A673 (cell line): ENCODE data around the gene LRCOL1. TPM values are rescaled to one million over a fixed set of nuclear protein-coding genes. Genes with fewer than 3 reads are reported as not detected.

Source experiments
- BruUV-seq: library from RNA; stranded (reverse); fragments of 400-500 nt; replicated peaks from 2 replicates; lab custom pipeline; 2021; lab: Mats Ljungman, UMichigan
- CTCF ChIA-PET: fragments of 300-600 bp; sonication (Branson Sonifier 250); formaldehyde crosslinking; loops from one replicate; lab custom pipeline; 2022; ENCODE audit warnings: antibody characterized with exemption; lab: Charles Lee
- POLR2A ChIA-PET: fragments of 300-600 bp; sonication (Branson Sonifier 250); formaldehyde crosslinking; loops from one replicate; lab custom pipeline; 2022; ENCODE audit warnings: antibody characterized with exemption; ENCODE audit not compliant: low non-redundant PET; lab: Charles Lee
- DNase-seq: peaks from one replicate; pipeline ENCODE4 v3.0.0-alpha.2; 2015; ENCODE audit warnings: low spot score
- H3K27ac ChIP-seq: fragments of 200-600 bp; sonication (generic); 2 replicates; pipeline ENCODE4 v1.5.1; 2016; ENCODE audit warnings: mixed run types, low read depth, mild to moderate bottlenecking, mixed read lengths, antibody characterized with exemption, low read length; ENCODE audit not compliant: poor library complexity, severe bottlenecking
- H3K27me3 ChIP-seq: fragments of 200-600 bp; sonication (generic); replicated peaks from 2 replicates; pipeline ENCODE4 v1.6.1; 2017; ENCODE audit warnings: mixed run types, low read depth, mild to moderate bottlenecking, mixed read lengths, antibody characterized with exemption, low read length; ENCODE audit not compliant: insufficient read depth, poor library complexity
- H3K36me3 ChIP-seq: fragments of 200-600 bp; sonication (generic); 2 replicates; pipeline ENCODE4 v1.6.1; 2016; ENCODE audit warnings: mixed run types, mild to moderate bottlenecking, mixed read lengths, antibody characterized with exemption, low read length; ENCODE audit not compliant: insufficient read depth, poor library complexity, severe bottlenecking
- H3K4me1 ChIP-seq: fragments of 200-600 bp; sonication (generic); 2 replicates; pipeline ENCODE4 v1.6.1; 2017; ENCODE audit warnings: mixed run types, mild to moderate bottlenecking, mixed read lengths, antibody characterized with exemption, low read length; ENCODE audit not compliant: insufficient read depth, poor library complexity, severe bottlenecking
- H3K4me3 ChIP-seq: fragments of 200-600 bp; sonication (generic); 2 replicates; pipeline ENCODE4 v1.5.1; 2016; ENCODE audit warnings: low read depth, mixed run types, mild to moderate bottlenecking, mixed read lengths, low read length; ENCODE audit not compliant: poor library complexity, severe bottlenecking
- H3K9me3 ChIP-seq: fragments of 200-600 bp; sonication (generic); 2 replicates; pipeline ENCODE4 v1.6.1; 2016; ENCODE audit warnings: mixed run types, low read depth, mild to moderate bottlenecking, mixed read lengths, antibody characterized with exemption, low read length; ENCODE audit not compliant: poor library complexity, severe bottlenecking
- EZH2 ChIP-seq: fragments of 200-600 bp; sonication (generic); IDR thresholded peaks from 2 replicates; pipeline ENCODE4 v1.6.1; 2017; ENCODE audit warnings: borderline replicate concordance, low read depth, mild to moderate bottlenecking, mixed read lengths, antibody characterized with exemption, low read length; ENCODE audit not compliant: poor library complexity, severe bottlenecking
- intact Hi-C: fragments of 100-400 bp; cut with micrococcal nuclease; formaldehyde crosslinking; loops from one replicate; pipeline ENCODE4 v1.10.0; 2022; ENCODE audit not compliant: unreplicated experiment
- total RNA-seq: library from RNA; stranded (reverse); gene quantifications from 2 replicates; pipeline ENCODE4 v1.2.3, GENCODE V29; 2021
- TF ChIP-seq, protein P1 (sequence below): fragments of 300-800, 200-600 bp; sonication (generic); conservative IDR thresholded peaks from 2 replicates; pipeline ENCODE4 v1.5.1; 2017; ENCODE audit warnings: low read depth, mild to moderate bottlenecking, antibody characterized with exemption, low read length, moderate library complexity, mixed read lengths

LRCOL1 gene
- total RNA-seq, 1 experiment from 2014 or later: not detected

DNA sequence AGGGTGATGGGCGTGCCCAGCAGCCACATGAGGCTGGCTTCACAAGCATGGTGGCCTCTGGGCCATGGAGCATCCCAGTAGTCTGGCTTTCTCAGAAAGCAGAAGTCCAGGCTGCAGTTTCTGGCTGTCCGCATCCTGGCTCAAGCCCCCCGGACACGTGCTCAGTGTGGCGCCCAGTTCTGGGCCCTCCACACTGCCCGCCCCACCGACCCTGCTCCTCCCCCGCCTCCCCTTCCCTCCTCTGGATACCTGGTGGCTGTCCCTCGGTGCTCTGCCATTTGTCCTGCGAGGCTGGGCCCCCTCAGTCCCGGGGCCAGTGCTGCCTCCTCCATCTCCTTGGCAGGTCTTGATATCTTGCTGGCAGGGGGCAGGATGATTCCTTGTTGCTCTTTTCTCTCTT lies 31.6 kb downstream of the LRCOL1 start:
- Histone ChIP-seq H3K4me3 (no peak overlapping the region), H3K36me3 (peaks cover 37% of the 10 kb centered on the region), H3K4me1 (no peaks in the 10 kb centered on the region), H3K9me3 (no peaks in the 10 kb centered on the region), H3K27ac (no peak overlapping the region), H3K27me3 (no peaks in the 10 kb centered on the region)
- CTCF ChIA-PET: no interaction called here
- POLR2A ChIA-PET: no interaction called here
- no peak for DNase-seq
- no TSS peak for BruUV-seq
- TF ChIP-seq EZH2: no peak
- TF ChIP-seq, protein P1, sequence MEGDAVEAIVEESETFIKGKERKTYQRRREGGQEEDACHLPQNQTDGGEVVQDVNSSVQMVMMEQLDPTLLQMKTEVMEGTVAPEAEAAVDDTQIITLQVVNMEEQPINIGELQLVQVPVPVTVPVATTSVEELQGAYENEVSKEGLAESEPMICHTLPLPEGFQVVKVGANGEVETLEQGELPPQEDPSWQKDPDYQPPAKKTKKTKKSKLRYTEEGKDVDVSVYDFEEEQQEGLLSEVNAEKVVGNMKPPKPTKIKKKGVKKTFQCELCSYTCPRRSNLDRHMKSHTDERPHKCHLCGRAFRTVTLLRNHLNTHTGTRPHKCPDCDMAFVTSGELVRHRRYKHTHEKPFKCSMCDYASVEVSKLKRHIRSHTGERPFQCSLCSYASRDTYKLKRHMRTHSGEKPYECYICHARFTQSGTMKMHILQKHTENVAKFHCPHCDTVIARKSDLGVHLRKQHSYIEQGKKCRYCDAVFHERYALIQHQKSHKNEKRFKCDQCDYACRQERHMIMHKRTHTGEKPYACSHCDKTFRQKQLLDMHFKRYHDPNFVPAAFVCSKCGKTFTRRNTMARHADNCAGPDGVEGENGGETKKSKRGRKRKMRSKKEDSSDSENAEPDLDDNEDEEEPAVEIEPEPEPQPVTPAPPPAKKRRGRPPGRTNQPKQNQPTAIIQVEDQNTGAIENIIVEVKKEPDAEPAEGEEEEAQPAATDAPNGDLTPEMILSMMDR: no peak
- intact Hi-C loops: no loop called here

DNA sequence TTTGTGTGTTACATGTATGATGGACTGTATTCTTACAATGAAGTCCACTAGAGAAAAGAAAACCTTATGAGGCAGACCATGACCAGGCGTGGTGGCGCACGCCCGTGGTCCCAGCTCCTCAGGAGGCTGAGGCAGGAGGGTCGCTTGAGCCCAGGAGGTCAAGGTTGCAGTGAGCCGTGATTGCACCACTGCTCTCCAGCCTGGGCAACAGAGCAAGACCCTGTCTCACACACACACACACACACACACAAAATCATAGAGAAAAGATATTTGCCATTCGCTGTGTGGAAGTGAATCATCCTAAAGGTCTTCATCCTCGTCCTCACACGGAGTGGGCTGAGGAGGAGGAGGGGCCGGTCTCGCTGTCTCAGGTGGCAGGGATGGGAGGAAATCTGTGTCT lies 32.3 kb downstream of the LRCOL1 start:
- BruUV-seq: no TSS peak
- Histone ChIP-seq H3K27ac (no peak overlapping the region), H3K4me1 (no peaks in the 10 kb centered on the region), H3K36me3 (peaks cover 42% of the 10 kb centered on the region), H3K4me3 (no peak overlapping the region), H3K9me3 (no peaks in the 10 kb centered on the region), H3K27me3 (no peaks in the 10 kb centered on the region)
- intact Hi-C loops: no loop called here
- ChIA-PET CTCF (no interaction called here), POLR2A (no interaction called here)
- TF ChIP-seq, protein P1: no peak
- TF ChIP-seq EZH2: no peak
- no peak for DNase-seq

DNA sequence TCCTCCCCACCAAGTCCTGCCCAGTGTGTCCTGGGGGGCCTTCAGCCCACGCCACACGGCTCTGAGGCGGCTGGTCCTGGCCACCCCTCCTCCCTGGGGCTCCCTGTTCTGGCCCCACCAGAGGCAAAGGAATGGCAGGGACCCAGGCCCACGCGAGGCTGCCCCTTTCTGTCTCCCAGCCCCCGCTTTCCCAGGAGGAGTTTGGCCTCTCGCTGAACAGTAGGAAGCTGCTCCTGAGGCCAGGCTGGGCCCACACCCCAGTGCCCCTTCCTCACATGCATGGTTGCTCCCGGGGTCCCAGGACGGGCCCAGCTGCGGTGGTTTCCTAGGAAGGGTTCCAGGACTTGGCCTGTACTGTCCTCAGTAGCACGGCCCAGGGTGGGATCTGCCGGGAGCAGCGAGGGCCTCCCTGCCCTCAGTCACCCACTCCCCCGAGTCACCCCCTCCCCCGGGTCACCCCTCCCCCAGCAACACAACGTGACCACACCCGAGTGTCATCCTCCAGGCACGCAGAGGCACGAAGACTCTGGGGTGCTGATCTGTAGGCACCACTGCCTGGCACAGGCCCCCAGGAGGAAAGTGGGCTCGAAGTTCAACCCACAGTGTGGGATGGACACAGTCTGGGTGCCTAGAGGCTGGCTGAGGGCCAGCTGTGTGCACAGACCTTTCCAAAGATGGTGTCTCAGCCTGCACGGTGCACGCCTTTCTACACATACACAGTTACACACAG lies 33.0 kb downstream of the LRCOL1 start:
- POLR2A ChIA-PET: no interaction called here
- no peak overlapping the region for H3K27ac ChIP-seq
- no TSS peak for BruUV-seq
- no peaks in the 10 kb centered on the region for H3K9me3 ChIP-seq
- CTCF ChIA-PET: no interaction called here
- TF ChIP-seq, protein P1: no peak
- TF ChIP-seq EZH2: no peak
- H3K36me3 ChIP-seq: peaks cover 42% of the 10 kb centered on the region
- H3K27me3 ChIP-seq: no peaks in the 10 kb centered on the region
- no peaks in the 10 kb centered on the region for H3K4me1 ChIP-seq
- no peak for DNase-seq
- intact Hi-C loops: no loop called here
- H3K4me3 ChIP-seq: no peak overlapping the region
